ENCODE data around the gene SOX5. TPM values are rescaled to one million over a fixed set of nuclear protein-coding genes. Genes with fewer than 3 reads are reported as not detected.
A peak's percentile ranks its signal among the peaks of the same experiment; 100 is the strongest.

Gene SOX5
- total and polyA plus RNA-seq, 2 of the 8 experiments (the other 6 are each of a cell fraction or from before 2014, with no cell fraction given), result 2.2 to 2.6 TPM

- no peak overlapping the region for H2AFZ ChIP-seq (ENCODE audit: low read length)
- H2BK20ac ChIP-seq (ENCODE audit: low read length), result no peak overlapping the region
- CTCF ChIA-PET (ENCODE audit: partially characterized antibody), result no interaction called here
- no peaks in the 10 kb centered on the region for H3K27me3 ChIP-seq (replicated peaks in 1 of 4; ENCODE audit: control insufficient read depth in 3 of 4, extremely low read depth in 1 of 4, insufficient read depth in 3 of 4, low read length in 3 of 4)
- no peak overlapping the region for H3K56ac ChIP-seq (replicated peaks; ENCODE audit: insufficient read length, low read depth, low read length)
- H3K14ac ChIP-seq (ENCODE audit: insufficient read length), result no peak overlapping the region
- H3K23me2 ChIP-seq (ENCODE audit: low read depth, low read length), result no peaks in the 10 kb centered on the region
- POLR2A ChIA-PET (ENCODE audit: partially characterized antibody), result no interaction called here
- no peak overlapping the region for H2BK5ac ChIP-seq (ENCODE audit: low read depth, low read length)
- H3K9ac ChIP-seq (replicated peaks in 1 of 4; ENCODE audit: extremely low read depth in 1 of 4, low read depth in 3 of 4, low read length in 3 of 4), result no peak overlapping the region
- no peak overlapping the region for H3K23ac ChIP-seq (ENCODE audit: insufficient read length)
- H3K79me1 ChIP-seq (ENCODE audit: low read depth, low read length), result no peaks in the 10 kb centered on the region
- H2BK12ac ChIP-seq (ENCODE audit: low read depth, low read length), result no peak overlapping the region
- H3K79me2 ChIP-seq (ENCODE audit: control insufficient read depth in 1 of 2, insufficient read depth in 2 of 2, low read length in 2 of 2), result no peaks in the 10 kb centered on the region
- H3K18ac ChIP-seq (ENCODE audit: extremely low read depth, low read length), result no peak overlapping the region
- no peak overlapping the region for H4K5ac ChIP-seq (ENCODE audit: insufficient read length, low read depth, low read length)
- no peaks in the 10 kb centered on the region for H4K20me1 ChIP-seq (replicated peaks in 1 of 2; ENCODE audit: control insufficient read depth in 1 of 2, insufficient read depth in 2 of 2, low read length in 2 of 2)
- no peaks in the 10 kb centered on the region for H3K36me3 ChIP-seq (ENCODE audit: control insufficient read depth in 2 of 4, insufficient read depth in 4 of 4, low read length in 3 of 4)
- H4K8ac ChIP-seq (ENCODE audit: extremely low read depth, insufficient read depth, low read length), result no peak overlapping the region
- FAIRE-seq, result peak; percentile 48
- no peak overlapping the region for H3K4me3 ChIP-seq (ENCODE audit: extremely low read depth in 1 of 4, insufficient read depth in 2 of 4, low read depth in 3 of 4, low read length in 4 of 4)
- H3K9me3 ChIP-seq (ENCODE audit: insufficient read depth in 2 of 2, low read depth in 1 of 2, low read length in 1 of 2), result no peaks in the 10 kb centered on the region
- no peaks in the 10 kb centered on the region for H3K4me1 ChIP-seq (replicated peaks in 1 of 4; ENCODE audit: control insufficient read depth in 3 of 4, insufficient read depth in 4 of 4, low read length in 3 of 4)
- H2BK120ac ChIP-seq (replicated peaks; ENCODE audit: low read depth, low read length), result no peak overlapping the region
- no peak for DNase-seq (ENCODE audit: low read depth in 1 of 2, low spot score in 2 of 2)
- no peak overlapping the region for H3K4ac ChIP-seq (replicated peaks; ENCODE audit: insufficient read length, low read depth, low read length)
- H2AK5ac ChIP-seq (ENCODE audit: low read depth, low read length), result no peak overlapping the region
- H3K27ac ChIP-seq (ENCODE audit: low read depth, low read length), result no peak overlapping the region
- 94% methylated on average over 4 of the region's 4 CpGs; no CpG with 5 or more reads in 1 of the 2 experiments for WGBS, 2 experiments (ENCODE audit: extremely low coverage in 1 of 2, insufficient coverage in 1 of 2, insufficient read length in 1 of 2, insufficient replicate concordance in 2 of 2, low coverage in 1 of 2, low lambda C conversion rate in 2 of 2, missing lambda C conversion rate in 1 of 2)
- H2BK15ac ChIP-seq (ENCODE audit: low read length), result no peak overlapping the region
- H4K91ac ChIP-seq (replicated peaks; ENCODE audit: insufficient read length, low read length), result no peak overlapping the region
- no peak overlapping the region for H3K4me2 ChIP-seq (ENCODE audit: insufficient read depth in 1 of 2, low read depth in 2 of 2, low read length in 2 of 2)
- TF ChIP-seq TBP (IDR thresholded peaks at IDR 0.05; ENCODE audit: low read depth, low read length), result no peak
- TF ChIP-seq KDM4A (IDR thresholded peaks at IDR 0.05; ENCODE audit: low read depth, low read length, severe bottlenecking), result no peak
- no peak for TF ChIP-seq YY1 (IDR thresholded peaks at IDR 0.05; ENCODE audit: low read depth, low read length)
- TF ChIP-seq CBX5 (IDR thresholded peaks at IDR 0.05; ENCODE audit: low read depth, low read length), result no peak
- TF ChIP-seq SRF (IDR thresholded peaks at IDR 0.05; ENCODE audit: low read depth, low read length), result no peak
- TF ChIP-seq JUND (IDR thresholded peaks at IDR 0.05; ENCODE audit: low read length), result no peak
- no peak for TF ChIP-seq ASH2L (IDR thresholded peaks at IDR 0.05; ENCODE audit: low read length)
- TF ChIP-seq POLR2AphosphoS5 (IDR thresholded peaks at IDR 0.05; ENCODE audit: low read depth, low read length), result no peak
- no peak for TF ChIP-seq POU5F1 (IDR thresholded peaks at IDR 0.05; ENCODE audit: low read depth, low read length)
- TF ChIP-seq MAFK (IDR thresholded peaks at IDR 0.05; ENCODE audit: low read depth, low read length), result no peak
- TF ChIP-seq FOSL1 (IDR thresholded peaks at IDR 0.05; ENCODE audit: insufficient read depth, low read depth, low read length), result no peak
- no peak for TF ChIP-seq CREB1 (IDR thresholded peaks at IDR 0.05)
- no peak for TF ChIP-seq GABPA (IDR thresholded peaks at IDR 0.05; ENCODE audit: borderline replicate concordance, insufficient read depth, low read length)
- no peak for TF ChIP-seq CTBP2 (IDR thresholded peaks at IDR 0.05; ENCODE audit: borderline replicate concordance, insufficient read depth, insufficient read length, low read length)
These were observed 105.5 kb downstream of the SOX5 start for GRCh38 chr12:23843958-23844357.
